HepG2 (cell line): ENCODE data around the gene SCAF11. TPM values are rescaled to one million over a fixed set of nuclear protein-coding genes. Genes with fewer than 3 reads are reported as not detected.

Experiments
- CHCHD3 ChIP-seq: sonication (generic); formaldehyde crosslinking; IDR thresholded peaks from 2 replicates; pipeline ENCODE4 v1.8.0; 2022; ENCODE audit warnings: mild to moderate bottlenecking, missing genetic modification reagents, moderate library complexity
- GTF3A ChIP-seq: sonication (generic); formaldehyde crosslinking; conservative IDR thresholded peaks from 2 replicates; pipeline ENCODE4 v1.4.0; 2020; ENCODE audit warnings: mild to moderate bottlenecking, missing genetic modification reagents
- HCFC1 ChIP-seq: fragments of 150-350 bp; IDR thresholded peaks from 2 replicates; pipeline ENCODE4 v1.6.1; 2014; ENCODE audit warnings: low read depth, low read length
- KLF16 ChIP-seq, 2 experiments: sonication (generic) in 1 of 2; formaldehyde crosslinking in 1 of 2; IDR thresholded peaks; 2 replicates each; pipeline versions ENCODE4 v1.6.1 to v1.8.0; 2016 to 2023; ENCODE audit warnings: missing genetic modification reagents in 2 of 2, missing compliant biosample characterization in 1 of 2
- MAF1 ChIP-seq: sonication (generic); formaldehyde crosslinking; IDR thresholded peaks from 2 replicates; pipeline ENCODE4 v1.5.0; 2020; ENCODE audit warnings: missing genetic modification reagents, borderline replicate concordance
- MEIS2 ChIP-seq: sonication (generic); formaldehyde crosslinking; IDR thresholded peaks from 2 replicates; pipeline ENCODE4 v1.9.0; 2021; ENCODE audit warnings: mild to moderate bottlenecking, missing genetic modification reagents
- MIXL1 ChIP-seq: IDR thresholded peaks from 2 replicates; pipeline ENCODE4 v1.6.1; 2016
- POLR2A ChIP-seq, 2 experiments: IDR thresholded peaks; 2 replicates each; pipeline ENCODE4 v1.6.1; 2011; ENCODE audit warnings: low read depth in 2 of 2, low read length in 2 of 2, mild to moderate bottlenecking in 1 of 2, moderate library complexity in 1 of 2; ENCODE audit not compliant: insufficient read depth in 1 of 2
- POLR2G ChIP-seq: fragments of 200-400 bp; formaldehyde crosslinking; IDR thresholded peaks from 2 replicates; pipeline ENCODE4 v1.6.1; 2018; ENCODE audit warnings: mild to moderate bottlenecking, low read depth, low read length, moderate library complexity
- PRDM4 ChIP-seq: sonication (generic); formaldehyde crosslinking; IDR thresholded peaks from 2 replicates; pipeline ENCODE4 v1.9.0; 2021; ENCODE audit warnings: missing genetic modification reagents, borderline replicate concordance
- SMYD3 ChIP-seq: sonication (generic); formaldehyde crosslinking; IDR thresholded peaks from 2 replicates; pipeline ENCODE4 v1.8.1; 2023; ENCODE audit warnings: mild to moderate bottlenecking, missing genetic modification reagents
- SP140L ChIP-seq: sonication (generic); formaldehyde crosslinking; IDR thresholded peaks from 2 replicates; pipeline ENCODE4 v1.4.0; 2020; ENCODE audit warnings: missing genetic modification reagents, borderline replicate concordance
- TRAFD1 ChIP-seq: sonication (generic); formaldehyde crosslinking; IDR thresholded peaks from 2 replicates; pipeline ENCODE4 v1.5.1; 2020; ENCODE audit warnings: missing genetic modification reagents, mild to moderate bottlenecking, borderline replicate concordance
- ZFY ChIP-seq: sonication (generic); formaldehyde crosslinking; IDR thresholded peaks from 2 replicates; pipeline ENCODE4 v1.4.0; 2020; ENCODE audit warnings: missing genetic modification reagents
- ZNF136 ChIP-seq: sonication (generic); formaldehyde crosslinking; IDR thresholded peaks from 2 replicates; pipeline ENCODE4 v1.8.1; 2022; ENCODE audit warnings: low read depth, mild to moderate bottlenecking, moderate library complexity, missing genetic modification reagents
- ZSCAN12 ChIP-seq: sonication (generic); formaldehyde crosslinking; IDR thresholded peaks from 2 replicates; pipeline ENCODE4 v1.9.0; 2021; ENCODE audit warnings: mild to moderate bottlenecking, missing genetic modification reagents
- ZSCAN9 ChIP-seq: IDR thresholded peaks from 2 replicates; pipeline ENCODE4 v1.6.1; 2016; ENCODE audit warnings: borderline replicate concordance
- polyA plus RNA-seq, 8 experiments: library from polyadenylated mRNA; depleted of rRNA in 3 of 8; stranded (reverse) in 7 of 8; unstranded in 1 of 8; fragments of >200 nt; fragmentation: Illumina TruSeq in 4 of 8; extraction: Trizol in 4 of 8; gene quantifications; 2 replicates each; pipeline versions ENCODE4 v1.2.1 to v1.2.3, GENCODE V29; 2011 to 2016; ENCODE audit warnings: low read depth in 4 of 8, missing spikeins in 1 of 8, mixed read lengths in 1 of 8; ENCODE audit not compliant: insufficient read depth in 1 of 8
- total RNA-seq, 5 experiments: library from RNA; depleted of rRNA; stranded (reverse); fragments of >200 nt; fragmentation: Illumina TruSeq; extraction: Trizol; gene quantifications; 2 replicates each; pipeline ENCODE4 v1.2.3, GENCODE V29; 2016; ENCODE audit warnings: low read depth in 1 of 5
- TF ChIP-seq, protein P1 (sequence below): sonication (generic); formaldehyde crosslinking; IDR thresholded peaks from 2 replicates; pipeline ENCODE4 v1.8.1; 2022; ENCODE audit warnings: low read depth, mild to moderate bottlenecking, missing genetic modification reagents

The SCAF11 gene
- total and polyA plus RNA-seq, 2 of the 13 experiments (the other 11 are each of a cell fraction or from before 2014, with no cell fraction given): 26.9 to 38.3 TPM

DNA sequence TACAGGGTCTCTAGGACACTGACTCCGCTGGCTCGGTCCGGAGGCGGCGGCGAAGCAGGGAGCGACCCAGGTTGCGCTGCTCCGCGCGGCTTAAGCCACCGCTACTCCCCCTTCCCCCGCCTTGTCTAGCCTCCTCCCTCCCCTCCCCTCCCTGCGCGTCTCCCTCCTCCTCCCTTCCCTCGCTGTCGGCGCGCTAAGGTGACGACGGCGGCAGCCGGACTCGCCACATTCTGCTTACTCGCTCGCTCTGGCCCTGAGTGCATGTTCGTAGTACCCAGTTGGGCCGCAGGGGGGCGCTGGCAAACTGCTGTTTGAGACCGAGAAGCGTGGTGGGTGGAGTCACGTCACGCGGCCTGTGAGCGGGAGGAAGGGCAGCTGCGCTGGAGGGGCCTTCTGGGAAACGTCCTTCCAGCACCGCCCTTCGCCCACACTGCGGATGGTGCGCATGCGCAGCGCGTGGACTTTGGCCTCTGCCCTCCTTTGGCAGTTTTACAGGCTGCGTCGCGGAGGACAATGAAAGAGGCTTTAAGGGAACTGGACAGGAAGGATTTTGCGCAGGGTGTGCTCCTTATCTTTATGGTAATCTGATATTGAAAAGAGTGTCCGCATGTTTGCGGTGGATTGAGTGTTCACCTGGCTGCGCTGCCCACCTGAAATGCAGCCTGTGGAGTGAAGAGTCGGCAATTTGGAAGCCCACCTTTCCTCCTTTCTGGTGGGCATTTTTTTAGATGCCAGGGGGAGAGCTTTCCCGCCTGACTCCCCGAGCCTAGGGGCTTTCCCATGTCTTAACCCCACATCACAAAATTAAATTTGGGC, at the start of gene SCAF11 (continued):
- TF ChIP-seq ZSCAN9 (CRISPR knock-in tag) (peak; percentile 96), MIXL1 (CRISPR knock-in tag) (peak; percentile 81; the same call in 1 of the 2 replicates), GTF3A (CRISPR knock-in tag) (no peak), MAF1 (CRISPR knock-in tag) (no peak; the same call in 1 of the 2 replicates), ZFY (CRISPR knock-in tag) (no peak), SP140L (CRISPR knock-in tag) (peak; percentile 86; the same call in 1 of the 2 replicates), HCFC1 (peak; percentile 57), POLR2G (peak; percentile 93), SMYD3 (peak; percentile 96), CHCHD3 (CRISPR knock-in tag) (peak; percentile 66; the same call in 1 of the 2 replicates), KLF16 (CRISPR knock-in tag; IDR thresholded peaks at IDR 0.05) (peak in 1 of 2 experiments; percentile 89; a peak in 2 of 4 replicates), ZNF136 (CRISPR knock-in tag) (no peak; the same call in none of the 2 replicates), TRAFD1 (CRISPR knock-in tag) (peak; percentile 28; the same call in 1 of the 2 replicates), PRDM4 (no peak), MEIS2 (CRISPR knock-in tag) (no peak; the same call in 1 of the 2 replicates), POLR2A (IDR thresholded peaks at IDR 0.05; ENCODE audit: insufficient read depth in 1 of 2, low read depth in 2 of 2, low read length in 2 of 2) (peak; percentile 85 to 97), ZSCAN12 (CRISPR knock-in tag) (peak; percentile 87)
- TF ChIP-seq, protein P1, sequence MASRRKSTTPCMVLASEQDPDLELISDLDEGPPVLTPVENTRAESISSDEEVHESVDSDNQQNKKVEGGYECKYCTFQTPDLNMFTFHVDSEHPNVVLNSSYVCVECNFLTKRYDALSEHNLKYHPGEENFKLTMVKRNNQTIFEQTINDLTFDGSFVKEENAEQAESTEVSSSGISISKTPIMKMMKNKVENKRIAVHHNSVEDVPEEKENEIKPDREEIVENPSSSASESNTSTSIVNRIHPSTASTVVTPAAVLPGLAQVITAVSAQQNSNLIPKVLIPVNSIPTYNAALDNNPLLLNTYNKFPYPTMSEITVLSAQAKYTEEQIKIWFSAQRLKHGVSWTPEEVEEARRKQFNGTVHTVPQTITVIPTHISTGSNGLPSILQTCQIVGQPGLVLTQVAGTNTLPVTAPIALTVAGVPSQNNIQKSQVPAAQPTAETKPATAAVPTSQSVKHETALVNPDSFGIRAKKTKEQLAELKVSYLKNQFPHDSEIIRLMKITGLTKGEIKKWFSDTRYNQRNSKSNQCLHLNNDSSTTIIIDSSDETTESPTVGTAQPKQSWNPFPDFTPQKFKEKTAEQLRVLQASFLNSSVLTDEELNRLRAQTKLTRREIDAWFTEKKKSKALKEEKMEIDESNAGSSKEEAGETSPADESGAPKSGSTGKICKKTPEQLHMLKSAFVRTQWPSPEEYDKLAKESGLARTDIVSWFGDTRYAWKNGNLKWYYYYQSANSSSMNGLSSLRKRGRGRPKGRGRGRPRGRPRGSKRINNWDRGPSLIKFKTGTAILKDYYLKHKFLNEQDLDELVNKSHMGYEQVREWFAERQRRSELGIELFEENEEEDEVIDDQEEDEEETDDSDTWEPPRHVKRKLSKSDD (CRISPR knock-in tag): 0 out of 2 replicates have a peak, but pooled peaks have one; percentile 78
